SU-DHL-6 (cell line): ENCODE results near the gene LPAR1.

Experiments
- EZH2phosphoT487 ChIP-seq: fragments of 200-600 bp; sonication (generic), shearing (Covaris generic); conservative IDR thresholded peaks from 2 replicates; pipeline ENCODE4 v1.6.1; 2018; ENCODE audit warnings: mild to moderate bottlenecking, antibody characterized with exemption, low read length, moderate library complexity, mixed read lengths
- TF ChIP-seq, protein P1 (sequence below): fragments of 200-600 bp; sonication (generic); IDR thresholded peaks from one replicate; pipeline ENCODE4 v1.5.1; 2017; ENCODE audit warnings: antibody characterized with exemption, mild to moderate bottlenecking, low read length, moderate library complexity; ENCODE audit not compliant: insufficient read depth, poor library complexity, severe bottlenecking

GRCh38 chr9:110984890-110985437 is 53.3 kb downstream of the LPAR1 start:
- TF ChIP-seq, protein P1, sequence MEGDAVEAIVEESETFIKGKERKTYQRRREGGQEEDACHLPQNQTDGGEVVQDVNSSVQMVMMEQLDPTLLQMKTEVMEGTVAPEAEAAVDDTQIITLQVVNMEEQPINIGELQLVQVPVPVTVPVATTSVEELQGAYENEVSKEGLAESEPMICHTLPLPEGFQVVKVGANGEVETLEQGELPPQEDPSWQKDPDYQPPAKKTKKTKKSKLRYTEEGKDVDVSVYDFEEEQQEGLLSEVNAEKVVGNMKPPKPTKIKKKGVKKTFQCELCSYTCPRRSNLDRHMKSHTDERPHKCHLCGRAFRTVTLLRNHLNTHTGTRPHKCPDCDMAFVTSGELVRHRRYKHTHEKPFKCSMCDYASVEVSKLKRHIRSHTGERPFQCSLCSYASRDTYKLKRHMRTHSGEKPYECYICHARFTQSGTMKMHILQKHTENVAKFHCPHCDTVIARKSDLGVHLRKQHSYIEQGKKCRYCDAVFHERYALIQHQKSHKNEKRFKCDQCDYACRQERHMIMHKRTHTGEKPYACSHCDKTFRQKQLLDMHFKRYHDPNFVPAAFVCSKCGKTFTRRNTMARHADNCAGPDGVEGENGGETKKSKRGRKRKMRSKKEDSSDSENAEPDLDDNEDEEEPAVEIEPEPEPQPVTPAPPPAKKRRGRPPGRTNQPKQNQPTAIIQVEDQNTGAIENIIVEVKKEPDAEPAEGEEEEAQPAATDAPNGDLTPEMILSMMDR, result no peak
- TF ChIP-seq EZH2phosphoT487, result no peak
